SH-SY5Y (cell line): ENCODE measurements around the gene CHST11.

Experiments used
- GATA2 ChIP-seq: IDR thresholded peaks from 2 replicates; pipeline ENCODE4 v1.6.1; 2011; ENCODE audit warnings: mild to moderate bottlenecking, low read depth, low read length
- GATA3 ChIP-seq: IDR thresholded peaks from 2 replicates; pipeline ENCODE4 v1.6.1; 2011; ENCODE audit warnings: low read depth, mild to moderate bottlenecking, low read length, moderate library complexity

CHST11 gene

DNA sequence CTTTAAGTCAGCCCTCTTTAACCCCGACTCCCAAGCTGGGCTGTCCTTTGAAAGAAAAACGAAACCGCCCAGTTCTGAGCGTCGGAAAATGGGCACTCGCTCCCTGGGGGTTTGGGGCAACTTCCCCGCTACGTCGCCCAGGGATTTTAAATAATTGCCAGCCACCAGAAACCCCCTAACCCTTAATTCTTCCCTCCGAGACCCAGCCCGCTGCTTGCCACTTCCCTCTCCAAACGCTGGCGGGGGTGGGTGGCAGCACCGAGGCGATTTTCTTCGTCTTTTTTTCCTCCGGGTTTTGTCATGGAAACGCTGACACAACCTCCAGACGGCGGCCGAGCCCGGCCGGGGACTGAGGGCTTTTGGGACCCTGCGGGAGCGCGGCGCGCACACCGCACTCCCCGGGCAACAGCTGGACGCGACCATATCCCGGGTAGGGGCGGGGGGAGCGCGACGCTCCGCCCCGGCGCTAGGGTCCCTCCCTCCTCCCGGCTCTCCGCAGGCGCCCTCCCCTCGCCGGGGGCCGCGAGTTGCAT is at the start of gene CHST11:
CHST11 (plus strand) TSS at position 532 of the 533 bp plus-strand sequence.
- TF ChIP-seq GATA3 (no peak), GATA2 (0 out of 2 replicates have a peak, but pooled peaks have one; percentile 7)

- TF ChIP-seq GATA3 = no peak
- TF ChIP-seq GATA2 = no peak
Observed at GRCh38 chr12:104407438-104407837, 49.3 kb upstream of the CHST11 start.

DNA sequence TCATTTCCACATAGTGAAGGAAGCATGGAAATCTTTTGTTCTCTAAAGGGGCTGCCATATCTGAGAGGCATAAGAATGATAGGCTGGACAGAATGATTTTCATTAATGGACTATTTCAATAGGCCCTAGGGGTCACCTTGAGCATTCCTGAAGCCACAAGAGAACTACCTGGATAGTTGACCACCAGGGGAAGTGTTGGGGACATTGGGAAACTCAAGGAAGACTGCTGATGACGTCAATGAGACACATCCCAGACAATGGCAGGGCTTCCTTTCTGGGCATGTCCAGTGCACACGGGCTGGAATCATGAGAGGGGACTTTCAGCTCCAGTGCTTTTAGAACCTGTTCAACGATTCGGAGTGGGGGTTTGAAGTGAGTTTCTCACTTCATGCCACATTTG is 48.8 kb upstream of the CHST11 start:
- TF ChIP-seq GATA3 = no peak
- TF ChIP-seq GATA2 = no peak

DNA sequence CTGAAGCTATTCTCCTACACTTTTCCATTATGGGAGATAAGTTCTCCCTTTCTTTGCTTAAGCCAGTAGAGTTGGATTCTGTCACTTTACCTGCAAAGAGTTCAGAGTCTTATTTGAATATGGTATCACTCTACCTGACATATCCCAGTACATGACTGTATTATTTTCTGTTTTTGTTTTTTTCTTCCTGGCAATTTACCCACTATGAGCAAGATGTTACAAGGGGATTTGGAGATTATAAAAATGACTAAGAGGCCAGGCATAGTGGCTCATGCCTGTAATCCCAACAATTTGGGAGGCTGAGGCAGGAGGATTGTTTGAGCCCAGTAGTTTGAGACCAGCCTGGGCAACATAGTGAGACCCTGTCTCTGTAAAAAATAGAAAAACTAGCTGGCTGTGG is 46.4 kb upstream of the CHST11 start:
- TF ChIP-seq GATA2 (no peak), GATA3 (no peak)

- no peak for TF ChIP-seq GATA3
Observed at GRCh38 chr12:104410786-104411185, 46.0 kb upstream of the CHST11 start.

DNA sequence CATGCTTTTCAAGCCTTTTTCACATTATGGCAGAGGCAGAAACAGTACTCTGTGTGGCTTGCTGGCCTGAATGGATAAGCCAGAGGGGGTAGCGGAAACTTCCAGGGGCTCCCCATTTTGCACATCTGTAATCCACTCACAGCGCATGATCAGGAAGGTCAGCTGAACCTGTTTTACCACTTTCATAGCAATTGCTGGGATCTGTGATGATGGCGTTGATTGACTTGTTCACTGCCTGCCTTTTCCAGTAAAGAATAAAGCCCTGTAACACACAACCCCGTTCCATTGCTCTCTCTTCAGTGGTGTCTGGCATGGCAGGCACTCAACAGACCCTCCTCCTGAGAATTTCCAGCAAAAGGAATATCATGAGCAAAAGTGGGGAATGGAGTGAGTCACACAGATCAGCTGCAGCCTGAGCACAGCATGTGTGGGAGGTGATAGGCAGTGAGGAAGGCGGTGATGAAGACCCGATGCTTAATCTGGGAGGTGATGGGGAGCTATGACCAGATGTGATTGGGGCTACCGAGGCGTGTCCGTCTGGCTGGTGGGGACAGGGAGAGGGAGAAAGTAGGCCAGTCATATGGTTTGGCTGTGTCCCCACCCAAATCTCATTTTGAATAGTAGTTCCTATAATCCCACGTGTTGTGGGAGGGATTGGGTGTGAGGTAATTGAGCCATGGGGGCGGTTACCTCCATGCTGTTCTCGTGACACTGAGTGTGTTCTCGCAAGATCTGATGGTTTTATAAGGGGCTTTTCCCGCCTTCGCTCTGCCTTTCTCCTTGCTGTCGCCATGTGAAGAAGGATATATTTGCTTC is 44.7 kb upstream of the CHST11 start:
- no peak for TF ChIP-seq GATA3
- TF ChIP-seq GATA2 = no peak

GRCh38 chr12:104412681-104413080 is 44.1 kb upstream of the CHST11 start:
- TF ChIP-seq GATA3 (no peak), GATA2 (no peak)

DNA sequence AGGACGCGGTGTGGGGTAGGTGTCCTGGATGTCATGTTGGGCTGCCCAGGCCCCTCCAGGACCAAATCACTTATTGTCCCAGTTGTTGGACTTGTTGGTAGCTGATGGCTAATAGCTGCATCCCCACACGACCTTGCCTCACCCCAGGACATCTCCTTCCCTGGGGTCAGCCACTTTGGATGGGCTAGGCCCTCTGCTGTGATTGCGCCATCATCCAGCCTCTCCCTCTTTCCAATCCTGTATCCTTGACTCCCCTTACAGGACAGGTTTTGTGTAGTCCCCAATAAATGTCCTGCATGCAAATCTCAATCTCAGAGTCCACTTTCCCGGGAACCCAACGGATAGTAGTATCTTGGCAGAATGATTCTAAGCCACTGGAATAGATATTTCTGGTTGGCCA is 43.4 kb upstream of the CHST11 start:
- TF ChIP-seq GATA3 (no peak), GATA2 (no peak)

DNA sequence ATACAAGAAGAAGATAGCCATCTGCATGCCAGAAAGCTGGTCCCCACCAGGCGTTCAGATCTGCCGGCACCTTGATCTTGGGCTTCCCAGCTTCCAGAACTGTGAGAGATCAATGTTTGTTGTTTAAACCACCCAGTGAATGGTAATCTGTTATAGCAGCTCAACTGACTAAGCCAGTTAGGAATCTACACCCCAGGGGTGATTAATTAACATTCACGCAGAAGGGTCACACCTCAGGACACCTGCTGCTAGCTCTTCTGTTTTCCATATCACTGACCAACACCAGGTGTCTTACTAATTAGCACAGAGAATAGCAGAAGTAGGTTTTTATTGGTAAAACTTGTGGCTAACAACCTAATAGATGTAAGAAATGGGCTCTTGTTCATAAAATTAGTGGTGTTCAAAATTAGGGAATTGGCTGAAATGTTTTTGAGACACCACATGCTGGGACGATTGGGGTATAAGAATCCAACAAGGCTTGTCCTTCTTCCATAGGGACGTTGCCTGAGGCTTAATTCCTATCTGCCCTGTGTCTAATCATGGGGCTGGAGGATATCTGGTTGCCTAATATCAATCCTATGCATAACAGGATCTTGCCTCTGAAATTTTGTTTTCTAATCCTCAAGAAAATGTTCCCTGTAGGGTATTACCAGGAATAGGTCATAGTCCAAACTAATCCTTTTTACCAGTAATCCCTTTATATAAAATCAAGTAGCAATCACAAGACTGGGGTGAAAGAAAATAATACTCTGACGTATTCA is 42.0 kb upstream of the CHST11 start:
- TF ChIP-seq GATA3 = no peak
- TF ChIP-seq GATA2 = no peak

GRCh38 chr12:104415342-104415980 is 41.3 kb upstream of the CHST11 start:
- TF ChIP-seq GATA2 (no peak), GATA3 (no peak)

DNA sequence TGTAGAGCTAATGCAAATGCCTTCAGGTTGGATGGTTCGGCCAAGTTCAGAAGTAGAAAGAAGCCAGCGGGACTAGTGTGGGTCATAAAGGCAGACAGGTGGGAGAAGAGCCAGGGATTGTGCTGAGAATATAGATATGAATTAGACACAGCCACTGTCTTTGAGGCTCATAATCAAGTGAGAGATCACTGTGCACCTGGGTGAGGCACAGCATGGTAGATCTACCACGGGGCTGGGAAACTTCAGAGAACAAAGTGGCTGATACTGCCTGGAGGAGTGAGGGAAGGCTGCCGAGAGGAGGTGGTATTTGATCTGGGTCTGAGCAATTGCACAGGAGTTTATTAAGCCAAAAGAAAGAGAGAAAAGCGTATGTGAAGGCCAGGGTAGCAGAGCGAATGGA is 40.6 kb upstream of the CHST11 start:
- TF ChIP-seq GATA2 = no peak

- TF ChIP-seq GATA3 (no peak), GATA2 (no peak)
Observed at GRCh38 chr12:104416585-104416984, 40.2 kb upstream of the CHST11 start.

- no peak for TF ChIP-seq GATA2
- TF ChIP-seq GATA3 = no peak
Observed at GRCh38 chr12:104419717-104420116, 37.0 kb upstream of the CHST11 start.

GRCh38 chr12:104420868-104421267 is 35.9 kb upstream of the CHST11 start:
- TF ChIP-seq GATA2 = no peak
- no peak for TF ChIP-seq GATA3

DNA sequence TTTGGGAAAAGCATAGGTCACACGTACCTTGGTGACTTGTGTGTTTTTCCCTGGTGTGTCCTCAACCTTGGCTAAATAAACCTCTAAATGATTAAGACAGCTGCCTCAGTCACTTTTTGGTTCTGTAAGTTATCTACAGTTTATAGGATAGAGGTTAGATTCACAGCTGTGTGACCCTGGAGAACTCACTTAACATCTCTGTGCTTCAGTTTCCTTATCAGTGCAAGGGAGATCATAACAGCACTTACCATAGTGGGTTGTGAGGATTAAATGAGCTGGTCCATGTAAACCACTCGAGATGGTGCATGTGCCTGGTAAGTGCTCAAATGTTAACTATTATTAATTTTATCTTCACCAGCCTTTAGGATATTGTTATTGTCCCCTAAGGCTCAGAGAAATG is 35.4 kb upstream of the CHST11 start:
- no peak for TF ChIP-seq GATA2
- no peak for TF ChIP-seq GATA3
